ENCODE data around the gene SRR. TPM values are rescaled to one million over a fixed set of nuclear protein-coding genes. Genes with fewer than 3 reads are reported as not detected.

Gene SRR
- total and polyA plus RNA-seq, 10 of the 15 experiments (the other 5 are each of a cell fraction or from before 2014, with no cell fraction given), result 11.7 to 33.9 (median 20.2) TPM

- in situ Hi-C loops (cut with MboI) (no loop called here), intact Hi-C loops (cut with micrococcal nuclease; ENCODE audit: unreplicated experiment) (no loop called here)
- WGBS (ENCODE audit: insufficient coverage, insufficient replicate concordance, low lambda C conversion rate, missing lambda C conversion rate), result 79% methylated on average over 10 of the region's 10 CpGs
- RAD21 ChIA-PET (ENCODE audit: unreplicated experiment), result no interaction called here
- H3K27ac ChIP-seq (ENCODE audit: control insufficient read depth, insufficient read depth), result no peak overlapping the region
- SMC1A ChIA-PET (ENCODE audit: uncharacterized antibody, unreplicated experiment), result no interaction called here
- TF ChIP-seq ESRRA (IDR thresholded peaks at IDR 0.05; ENCODE audit: low read length) (no peak), PAX5 (IDR thresholded peaks at IDR 0.05; ENCODE audit: borderline replicate concordance, low read depth, low read length) (no peak), ZNF217 (IDR thresholded peaks at IDR 0.05) (no peak), EP300 (IDR thresholded peaks at IDR 0.05; ENCODE audit: borderline replicate concordance in 1 of 2, control insufficient read depth in 1 of 2, low read depth in 2 of 2, low read length in 2 of 2) (no peak)
- no TSS peak for BruUV-seq (replicated peaks)
- FAIRE-seq (no peak), ATAC-seq (no peak), DNase-seq (ENCODE audit: low read depth, low spot score) (no peak)
- no peaks in the 10 kb centered on the region for H3K27me3 ChIP-seq (replicated peaks in 1 of 2; ENCODE audit: control insufficient read depth in 2 of 2, insufficient read depth in 2 of 2, low read length in 1 of 2)
- no peak overlapping the region for H2AFZ ChIP-seq (ENCODE audit: control insufficient read depth, low read depth, low read length)
- H3K79me2 ChIP-seq (ENCODE audit: control insufficient read depth, insufficient read depth, low read length), result no peaks in the 10 kb centered on the region
- H3K9ac ChIP-seq (ENCODE audit: control insufficient read depth, insufficient read depth, low read length), result no peak overlapping the region
- CTCF ChIA-PET, result no interaction called here
- H3K4me2 ChIP-seq (ENCODE audit: control insufficient read depth, insufficient read depth), result no peak overlapping the region
- H4K20me1 ChIP-seq (ENCODE audit: control insufficient read depth, insufficient read depth), result no peaks in the 10 kb centered on the region
- peaks cover 0 to 3% of the 10 kb centered on the region in 2 experiments; a peak in 2 of 4 replicates for H3K36me3 ChIP-seq (ENCODE audit: control insufficient read depth in 2 of 2, insufficient read depth in 2 of 2, low read length in 1 of 2)
- no peaks in the 10 kb centered on the region for H3K4me1 ChIP-seq (ENCODE audit: control insufficient read depth, insufficient read depth, low read length)
- no peak overlapping the region for H3K4me3 ChIP-seq
- H3K9me3 ChIP-seq (replicated peaks; ENCODE audit: control insufficient read depth, insufficient read depth, low read length), result no peaks in the 10 kb centered on the region
- POLR2A ChIA-PET, result no interaction called here
These were observed 40.8 kb downstream of the SRR start for GRCh38 chr17:2344528-2344927.

GRCh38 chr17:2346475-2346874 lies 42.7 kb downstream of the SRR start:
- Histone ChIP-seq H3K27me3 (replicated peaks in 1 of 2; ENCODE audit: control insufficient read depth in 2 of 2, insufficient read depth in 2 of 2, low read length in 1 of 2) (no peaks in the 10 kb centered on the region), H3K4me3 (no peak overlapping the region), H4K20me1 (ENCODE audit: control insufficient read depth, insufficient read depth) (no peaks in the 10 kb centered on the region), H3K4me1 (ENCODE audit: control insufficient read depth, insufficient read depth, low read length) (no peaks in the 10 kb centered on the region), H2AFZ (ENCODE audit: control insufficient read depth, low read depth, low read length) (no peak overlapping the region), H3K36me3 (ENCODE audit: control insufficient read depth in 2 of 2, insufficient read depth in 2 of 2, low read length in 1 of 2) (peaks cover 0 to 3% of the 10 kb centered on the region in 2 experiments; a peak in 2 of 4 replicates), H3K9ac (ENCODE audit: control insufficient read depth, insufficient read depth, low read length) (no peak overlapping the region), H3K79me2 (ENCODE audit: control insufficient read depth, insufficient read depth, low read length) (no peaks in the 10 kb centered on the region), H3K4me2 (ENCODE audit: control insufficient read depth, insufficient read depth) (no peak overlapping the region), H3K9me3 (replicated peaks; ENCODE audit: control insufficient read depth, insufficient read depth, low read length) (no peaks in the 10 kb centered on the region), H3K27ac (ENCODE audit: control insufficient read depth, insufficient read depth) (no peak overlapping the region)
- intact Hi-C loops (cut with micrococcal nuclease; ENCODE audit: unreplicated experiment) (no loop called here), in situ Hi-C loops (cut with MboI) (no loop called here)
- no peak for ATAC-seq
- POLR2A ChIA-PET, result interaction anchor here (0.6 kb wide), 1 partner anchor 15 kb away, joined by 3 read pairs; no protein-coding TSS in a partner anchor
- CTCF ChIA-PET, result no interaction called here
- 98% methylated on average over 8 of the region's 8 CpGs for WGBS (ENCODE audit: insufficient coverage, insufficient replicate concordance, low lambda C conversion rate, missing lambda C conversion rate)
- RAD21 ChIA-PET (ENCODE audit: unreplicated experiment), result interaction anchor here (0.6 kb wide), 1 partner anchor 115 kb away, joined by 3 read pairs; no protein-coding TSS in a partner anchor
- no peak for FAIRE-seq
- no TSS peak for BruUV-seq (replicated peaks)
- SMC1A ChIA-PET (ENCODE audit: uncharacterized antibody, unreplicated experiment), result no interaction called here
- TF ChIP-seq SRF (IDR thresholded peaks at IDR 0.05; ENCODE audit: low read depth in 2 of 2, low read length in 2 of 2), result no peak
- no peak for TF ChIP-seq NR2C2 (IDR thresholded peaks at IDR 0.05; ENCODE audit: borderline replicate concordance, control insufficient read depth, insufficient read length, low read depth)
- TF ChIP-seq ZNF274 (IDR thresholded peaks at IDR 0.05; ENCODE audit: insufficient read depth, insufficient read length), result no peak
- no peak for TF ChIP-seq IKZF2 (IDR thresholded peaks at IDR 0.05)
- TF ChIP-seq ASH2L (IDR thresholded peaks at IDR 0.05; ENCODE audit: borderline replicate concordance, low read depth), result no peak
- TF ChIP-seq ZBTB33 (IDR thresholded peaks at IDR 0.05), result no peak
- no peak for TF ChIP-seq CBFB (IDR thresholded peaks at IDR 0.05; ENCODE audit: low read depth)
- no peak for TF ChIP-seq ATF3 (IDR thresholded peaks at IDR 0.05; ENCODE audit: borderline replicate concordance, extremely low read depth, low read depth, low read length)
- no peak for TF ChIP-seq JUND (IDR thresholded peaks at IDR 0.05; ENCODE audit: low read depth, low read length)
- TF ChIP-seq ZSCAN29 (IDR thresholded peaks at IDR 0.05), result no peak
- no peak for TF ChIP-seq NFXL1 (IDR thresholded peaks at IDR 0.05; ENCODE audit: borderline replicate concordance)
- no peak for DNase-seq (ENCODE audit: low read depth, low spot score)
